SK-N-SH treated with all-trans-retinoic acid at 6 μM for 48 hours (cell line): ENCODE data around the gene PPP1R15B.

ENCODE experiments used
- ARNTL ChIP-seq: fragments of 450-650 bp; formaldehyde crosslinking; IDR thresholded peaks from 2 replicates; pipeline ENCODE4 v1.5.0; 2020; ENCODE audit warnings: low read depth, mild to moderate bottlenecking, moderate library complexity, borderline replicate concordance
- CSDC2 ChIP-seq: fragments of 250-450 bp; sonication (Bioruptor Pico); IDR thresholded peaks from 2 replicates; pipeline ENCODE4 v1.5.0; 2020; ENCODE audit warnings: mild to moderate bottlenecking, moderate library complexity
- RARB ChIP-seq: fragments of 250-450 bp; sonication (Bioruptor Pico); IDR thresholded peaks from 2 replicates; pipeline ENCODE4 v1.8.0; 2021; ENCODE audit warnings: mild to moderate bottlenecking, moderate library complexity
- TCF4 ChIP-seq: fragments of 250-450 bp; sonication (Bioruptor Pico); IDR thresholded peaks from 2 replicates; pipeline ENCODE4 v1.8.0; 2021; ENCODE audit warnings: mild to moderate bottlenecking, moderate library complexity, borderline replicate concordance
- TSHZ2 ChIP-seq: fragments of 250-450 bp; sonication (Bioruptor Pico); IDR thresholded peaks from 2 replicates; pipeline ENCODE4 v1.5.0; 2020; ENCODE audit warnings: mild to moderate bottlenecking, moderate library complexity
- ZFP3 ChIP-seq: fragments of 250-450 bp; sonication (Bioruptor Pico); IDR thresholded peaks from 2 replicates; pipeline ENCODE4 v1.5.0; 2020; ENCODE audit warnings: mild to moderate bottlenecking, moderate library complexity
- ZNF565 ChIP-seq: fragments of 450-650 bp; formaldehyde crosslinking; conservative IDR thresholded peaks from 2 replicates; pipeline ENCODE4 v1.5.0; 2020; ENCODE audit warnings: low read depth, mild to moderate bottlenecking, moderate library complexity
- ZNF70 ChIP-seq: fragments of 450-650 bp; formaldehyde crosslinking; IDR thresholded peaks from 2 replicates; pipeline ENCODE4 v1.5.0; 2020; ENCODE audit warnings: mild to moderate bottlenecking, moderate library complexity
- TF ChIP-seq, protein P1 (sequence below): fragments of 250-450 bp; sonication (Bioruptor Pico); IDR thresholded peaks from 2 replicates; pipeline ENCODE4 v1.8.0; 2020; ENCODE audit warnings: mild to moderate bottlenecking, moderate library complexity, borderline replicate concordance

- TF ChIP-seq CSDC2 (CRISPR knock-in tag) (no peak), ZNF565 (CRISPR knock-in tag) (no peak), ZNF70 (no peak), TCF4 (CRISPR knock-in tag) (no peak), RARB (CRISPR knock-in tag) (no peak), ZFP3 (CRISPR knock-in tag) (no peak), TSHZ2 (CRISPR knock-in tag) (no peak), ARNTL (CRISPR knock-in tag) (no peak)
- TF ChIP-seq, protein P1, sequence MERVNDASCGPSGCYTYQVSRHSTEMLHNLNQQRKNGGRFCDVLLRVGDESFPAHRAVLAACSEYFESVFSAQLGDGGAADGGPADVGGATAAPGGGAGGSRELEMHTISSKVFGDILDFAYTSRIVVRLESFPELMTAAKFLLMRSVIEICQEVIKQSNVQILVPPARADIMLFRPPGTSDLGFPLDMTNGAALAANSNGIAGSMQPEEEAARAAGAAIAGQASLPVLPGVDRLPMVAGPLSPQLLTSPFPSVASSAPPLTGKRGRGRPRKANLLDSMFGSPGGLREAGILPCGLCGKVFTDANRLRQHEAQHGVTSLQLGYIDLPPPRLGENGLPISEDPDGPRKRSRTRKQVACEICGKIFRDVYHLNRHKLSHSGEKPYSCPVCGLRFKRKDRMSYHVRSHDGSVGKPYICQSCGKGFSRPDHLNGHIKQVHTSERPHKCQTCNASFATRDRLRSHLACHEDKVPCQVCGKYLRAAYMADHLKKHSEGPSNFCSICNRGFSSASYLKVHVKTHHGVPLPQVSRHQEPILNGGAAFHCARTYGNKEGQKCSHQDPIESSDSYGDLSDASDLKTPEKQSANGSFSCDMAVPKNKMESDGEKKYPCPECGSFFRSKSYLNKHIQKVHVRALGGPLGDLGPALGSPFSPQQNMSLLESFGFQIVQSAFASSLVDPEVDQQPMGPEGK (CRISPR knock-in tag): no peak
These were observed 28.3 kb downstream of the PPP1R15B start for GRCh38 chr1:204383163-204383904.
